SK-N-SH (cell line): ENCODE results near the gene RASAL2.
A peak's percentile ranks its signal among the peaks of the same experiment; 100 is the strongest.

Source experiments
- EP300 ChIP-seq, 2 experiments: IDR thresholded peaks; 2 replicates each; pipeline versions ENCODE4 v1.4.0 to v1.6.1; 2012; ENCODE audit warnings: borderline replicate concordance in 1 of 2, low read depth in 1 of 2, low read length in 1 of 2
- FOXJ3 ChIP-seq: sonication (generic); formaldehyde crosslinking; IDR thresholded peaks from 2 replicates; pipeline ENCODE4 v1.5.1; 2020; ENCODE audit warnings: mild to moderate bottlenecking, missing genetic modification reagents
- FOXM1 ChIP-seq: IDR thresholded peaks from 2 replicates; pipeline ENCODE4 v1.4.0; 2012; ENCODE audit warnings: low read depth, mild to moderate bottlenecking
- MXI1 ChIP-seq: IDR thresholded peaks from 2 replicates; pipeline ENCODE4 v1.6.1; 2012; ENCODE audit warnings: mild to moderate bottlenecking, low read depth, low read length, improper control_type of control experiment
- POLR2AphosphoS5 ChIP-seq: IDR thresholded peaks from 2 replicates; pipeline ENCODE4 v1.6.1; 2012; ENCODE audit warnings: low read depth, low read length
- RAD21 ChIP-seq: IDR thresholded peaks from 2 replicates; pipeline ENCODE4 v1.6.1; 2012; ENCODE audit warnings: mild to moderate bottlenecking, low read length
- RCOR1 ChIP-seq: fragments of 150-350 bp; IDR thresholded peaks from 2 replicates; pipeline ENCODE4 v1.6.1; 2017; ENCODE audit warnings: antibody characterized with exemption, low read length
- SIN3A ChIP-seq: IDR thresholded peaks from 2 replicates; pipeline ENCODE4 v1.6.1; 2012; ENCODE audit warnings: low read depth, mild to moderate bottlenecking, low read length, moderate library complexity, borderline replicate concordance
- YY1 ChIP-seq: IDR thresholded peaks from 2 replicates; pipeline ENCODE4 v1.4.0; 2012; ENCODE audit warnings: low read depth, mild to moderate bottlenecking
- TF ChIP-seq, protein P1 (sequence below): IDR thresholded peaks from 2 replicates; pipeline ENCODE4 v1.6.1; 2012; ENCODE audit warnings: mild to moderate bottlenecking, low read depth, low read length, moderate library complexity
- TF ChIP-seq, protein P2 (sequence below): fragments of 200-600 bp; sonication (generic); IDR thresholded peaks from 2 replicates; pipeline ENCODE4 v1.6.1; 2017; ENCODE audit warnings: antibody characterized with exemption, mild to moderate bottlenecking, moderate library complexity

DNA sequence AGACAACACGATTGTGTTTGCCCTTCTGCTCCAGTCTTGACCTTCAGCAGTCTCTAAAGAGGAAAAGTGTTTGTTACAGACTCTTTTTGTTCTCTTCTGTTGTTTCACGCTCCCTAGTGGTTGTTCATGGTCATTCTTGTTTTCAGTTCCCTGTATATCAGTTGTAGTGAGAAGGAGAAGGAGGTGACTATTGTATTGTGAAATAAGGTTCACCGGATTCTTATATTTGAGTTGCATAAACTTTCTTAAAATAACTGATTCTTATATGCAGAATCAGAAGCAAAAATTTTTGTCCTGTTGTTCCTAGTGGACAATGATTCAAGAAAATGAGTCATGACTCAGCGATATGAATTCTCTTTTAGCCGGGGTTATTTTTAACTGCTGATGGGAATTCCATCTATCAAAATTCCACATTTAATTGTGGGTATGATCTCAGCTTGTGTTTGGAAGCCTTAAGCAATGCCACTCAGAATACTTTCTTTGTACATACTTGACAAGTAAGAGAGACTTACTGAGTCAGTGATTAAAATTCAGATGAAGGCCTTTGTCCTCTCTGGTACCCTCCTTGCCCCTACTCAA lies 250.7 kb downstream of the RASAL2 start:
- TF ChIP-seq, protein P1, sequence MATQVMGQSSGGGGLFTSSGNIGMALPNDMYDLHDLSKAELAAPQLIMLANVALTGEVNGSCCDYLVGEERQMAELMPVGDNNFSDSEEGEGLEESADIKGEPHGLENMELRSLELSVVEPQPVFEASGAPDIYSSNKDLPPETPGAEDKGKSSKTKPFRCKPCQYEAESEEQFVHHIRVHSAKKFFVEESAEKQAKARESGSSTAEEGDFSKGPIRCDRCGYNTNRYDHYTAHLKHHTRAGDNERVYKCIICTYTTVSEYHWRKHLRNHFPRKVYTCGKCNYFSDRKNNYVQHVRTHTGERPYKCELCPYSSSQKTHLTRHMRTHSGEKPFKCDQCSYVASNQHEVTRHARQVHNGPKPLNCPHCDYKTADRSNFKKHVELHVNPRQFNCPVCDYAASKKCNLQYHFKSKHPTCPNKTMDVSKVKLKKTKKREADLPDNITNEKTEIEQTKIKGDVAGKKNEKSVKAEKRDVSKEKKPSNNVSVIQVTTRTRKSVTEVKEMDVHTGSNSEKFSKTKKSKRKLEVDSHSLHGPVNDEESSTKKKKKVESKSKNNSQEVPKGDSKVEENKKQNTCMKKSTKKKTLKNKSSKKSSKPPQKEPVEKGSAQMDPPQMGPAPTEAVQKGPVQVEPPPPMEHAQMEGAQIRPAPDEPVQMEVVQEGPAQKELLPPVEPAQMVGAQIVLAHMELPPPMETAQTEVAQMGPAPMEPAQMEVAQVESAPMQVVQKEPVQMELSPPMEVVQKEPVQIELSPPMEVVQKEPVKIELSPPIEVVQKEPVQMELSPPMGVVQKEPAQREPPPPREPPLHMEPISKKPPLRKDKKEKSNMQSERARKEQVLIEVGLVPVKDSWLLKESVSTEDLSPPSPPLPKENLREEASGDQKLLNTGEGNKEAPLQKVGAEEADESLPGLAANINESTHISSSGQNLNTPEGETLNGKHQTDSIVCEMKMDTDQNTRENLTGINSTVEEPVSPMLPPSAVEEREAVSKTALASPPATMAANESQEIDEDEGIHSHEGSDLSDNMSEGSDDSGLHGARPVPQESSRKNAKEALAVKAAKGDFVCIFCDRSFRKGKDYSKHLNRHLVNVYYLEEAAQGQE = no peak
- TF ChIP-seq SIN3A = no peak
- no peak for TF ChIP-seq RCOR1
- TF ChIP-seq, protein P2, sequence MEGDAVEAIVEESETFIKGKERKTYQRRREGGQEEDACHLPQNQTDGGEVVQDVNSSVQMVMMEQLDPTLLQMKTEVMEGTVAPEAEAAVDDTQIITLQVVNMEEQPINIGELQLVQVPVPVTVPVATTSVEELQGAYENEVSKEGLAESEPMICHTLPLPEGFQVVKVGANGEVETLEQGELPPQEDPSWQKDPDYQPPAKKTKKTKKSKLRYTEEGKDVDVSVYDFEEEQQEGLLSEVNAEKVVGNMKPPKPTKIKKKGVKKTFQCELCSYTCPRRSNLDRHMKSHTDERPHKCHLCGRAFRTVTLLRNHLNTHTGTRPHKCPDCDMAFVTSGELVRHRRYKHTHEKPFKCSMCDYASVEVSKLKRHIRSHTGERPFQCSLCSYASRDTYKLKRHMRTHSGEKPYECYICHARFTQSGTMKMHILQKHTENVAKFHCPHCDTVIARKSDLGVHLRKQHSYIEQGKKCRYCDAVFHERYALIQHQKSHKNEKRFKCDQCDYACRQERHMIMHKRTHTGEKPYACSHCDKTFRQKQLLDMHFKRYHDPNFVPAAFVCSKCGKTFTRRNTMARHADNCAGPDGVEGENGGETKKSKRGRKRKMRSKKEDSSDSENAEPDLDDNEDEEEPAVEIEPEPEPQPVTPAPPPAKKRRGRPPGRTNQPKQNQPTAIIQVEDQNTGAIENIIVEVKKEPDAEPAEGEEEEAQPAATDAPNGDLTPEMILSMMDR = peak; percentile 69
- TF ChIP-seq FOXM1 = no peak
- TF ChIP-seq EP300 (IDR thresholded peaks at IDR 0.05; ENCODE audit: borderline replicate concordance in 1 of 2, low read depth in 1 of 2, low read length in 1 of 2) = peak in 1 of 2 experiments; percentile 56; a peak in 1 of 4 replicates
- no peak for TF ChIP-seq FOXJ3
- no peak for TF ChIP-seq MXI1
- no peak for TF ChIP-seq YY1
- TF ChIP-seq POLR2AphosphoS5 = peak; percentile 30; the same call in 1 of the 2 replicates
- TF ChIP-seq RAD21 = peak; percentile 43; the same call in 1 of the 2 replicates
